Fibroblast of lung (primary cell): ENCODE results near the gene PLCL1. TPM values are rescaled to one million over a fixed set of nuclear protein-coding genes. Genes with fewer than 3 reads are reported as not detected.
A peak's percentile ranks its signal among the peaks of the same experiment; 100 is the strongest.

Experiments
- DNase-seq, 2 donors: peaks; one replicate each; pipeline versions ENCODE4 v3.0.0 to v3.0.0-alpha.2; 2010; ENCODE audit warnings: low read depth in 2 of 2
- H2AFZ ChIP-seq: 2 replicates; pipeline ENCODE4 v1.5.1; 2012; ENCODE audit warnings: low read length, control low read depth, inconsistent platforms
- H3K27ac ChIP-seq: 2 replicates; pipeline ENCODE4 v1.5.1; 2011; ENCODE audit warnings: low read length, control low read depth; ENCODE audit not compliant: insufficient read depth
- H3K27me3 ChIP-seq: 2 replicates; pipeline ENCODE4 v1.5.1; 2011; ENCODE audit warnings: mild to moderate bottlenecking, low read length; ENCODE audit not compliant: control insufficient read depth, insufficient read depth
- H3K36me3 ChIP-seq: 2 replicates; pipeline ENCODE4 v1.5.1; 2011; ENCODE audit warnings: low read length; ENCODE audit not compliant: control insufficient read depth, insufficient read depth
- H3K4me1 ChIP-seq: 2 replicates; pipeline ENCODE4 v1.5.1; 2011; ENCODE audit warnings: low read length; ENCODE audit not compliant: control insufficient read depth, insufficient read depth; ENCODE audit errors: extremely low read depth
- H3K4me2 ChIP-seq: 2 replicates; pipeline ENCODE4 v1.5.1; 2011; ENCODE audit warnings: low read length, control low read depth; ENCODE audit not compliant: insufficient read depth; ENCODE audit errors: extremely low read depth
- H3K4me3 ChIP-seq, 4 experiments: fragments of 200-600 bp in 1 of 4; sonication (generic) in 1 of 4; replicated peaks in 1 of 4; 2 replicates each; pipeline ENCODE4 v1.5.1; 2011 to 2016; ENCODE audit warnings: low read length in 4 of 4, low read depth in 3 of 4, mild to moderate bottlenecking in 3 of 4, control low read depth in 2 of 4, inconsistent platforms in 1 of 4, mixed read lengths in 1 of 4; ENCODE audit not compliant: insufficient read depth in 1 of 4; ENCODE audit errors: control extremely low read depth in 1 of 4
- H3K79me2 ChIP-seq: 2 replicates; pipeline ENCODE4 v1.5.1; 2012; ENCODE audit warnings: mild to moderate bottlenecking, low read length, inconsistent platforms; ENCODE audit not compliant: control insufficient read depth, insufficient read depth
- H3K9ac ChIP-seq: 2 replicates; pipeline ENCODE4 v1.5.1; 2011; ENCODE audit warnings: mild to moderate bottlenecking, low read length, control low read depth; ENCODE audit not compliant: insufficient read depth
- H3K9me3 ChIP-seq: 2 replicates; pipeline ENCODE4 v1.5.1; 2012; ENCODE audit warnings: low read depth, low read length; ENCODE audit not compliant: control insufficient read depth, insufficient read depth
- H4K20me1 ChIP-seq: 2 replicates; pipeline ENCODE4 v1.5.1; 2011; ENCODE audit warnings: low read length; ENCODE audit not compliant: control insufficient read depth, insufficient read depth; ENCODE audit errors: extremely low read depth
- EZH2 ChIP-seq: IDR thresholded peaks from 2 replicates; pipeline ENCODE4 v1.5.1; 2012; ENCODE audit warnings: low read length, control low read depth, mild to moderate bottlenecking; ENCODE audit errors: missing control alignments
- polyA plus RNA-seq, 2 donors: library from polyadenylated mRNA; depleted of rRNA in 1 of 2; stranded (reverse) in 1 of 2; unstranded in 1 of 2; fragments of >200 nt; gene quantifications; 2 replicates each; pipeline ENCODE4 v1.2.1, GENCODE V29; 2011 to 2012; ENCODE audit warnings: missing spikeins in 1 of 2
- total RNA-seq: library from RNA; depleted of rRNA; stranded (reverse); fragments of >200 nt; gene quantifications from 2 replicates; pipeline ENCODE4 v1.2.1, GENCODE V29; 2014
- TF ChIP-seq, protein P1 (sequence below), 2 donors: IDR thresholded peaks in 1 of 2; conservative IDR thresholded peaks in 1 of 2; 1 replicate in 1 of 2; 2 replicates in 1 of 2; pipeline ENCODE4 v1.5.1; 2011 to 2012; ENCODE audit warnings: low read length in 2 of 2, control low read depth in 1 of 2, inconsistent platforms in 1 of 2, low read depth in 1 of 2, mild to moderate bottlenecking in 1 of 2

The PLCL1 gene
- total and polyA plus RNA-seq, 2 donors (not counting 1 experiment from before 2014, with no cell fraction given), result 0.48 to 0.83 TPM

DNA sequence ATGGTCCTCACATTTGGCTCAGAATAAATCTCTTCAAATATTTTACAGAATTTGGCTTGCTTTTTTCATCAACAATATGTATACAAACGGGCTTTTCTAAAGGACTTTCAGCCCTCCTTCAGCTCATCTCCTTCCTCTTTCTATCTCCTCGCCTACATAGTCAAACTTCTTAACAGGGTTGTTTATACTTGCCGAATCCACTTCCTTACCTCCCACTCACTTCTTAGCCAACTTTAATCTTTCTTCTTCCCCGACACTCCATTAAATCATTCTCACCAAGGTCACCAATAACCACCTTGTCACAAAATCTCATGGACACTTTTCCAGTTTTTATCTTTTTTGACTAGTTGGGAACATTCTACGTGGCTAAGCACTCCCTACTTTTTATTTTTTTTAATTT, 325.2 kb downstream of the PLCL1 start:
- Histone ChIP-seq H2AFZ (no peak overlapping the region), H3K79me2 (no peaks in the 10 kb centered on the region), H3K36me3 (no peaks in the 10 kb centered on the region), H3K4me2 (no peak overlapping the region), H3K27me3 (no peaks in the 10 kb centered on the region), H3K27ac (no peak overlapping the region), H3K4me1 (no peaks in the 10 kb centered on the region), H3K9ac (no peak overlapping the region), H3K9me3 (no peaks in the 10 kb centered on the region), H3K4me3 (no peak overlapping the region), H4K20me1 (no peaks in the 10 kb centered on the region)
- TF ChIP-seq, protein P1, sequence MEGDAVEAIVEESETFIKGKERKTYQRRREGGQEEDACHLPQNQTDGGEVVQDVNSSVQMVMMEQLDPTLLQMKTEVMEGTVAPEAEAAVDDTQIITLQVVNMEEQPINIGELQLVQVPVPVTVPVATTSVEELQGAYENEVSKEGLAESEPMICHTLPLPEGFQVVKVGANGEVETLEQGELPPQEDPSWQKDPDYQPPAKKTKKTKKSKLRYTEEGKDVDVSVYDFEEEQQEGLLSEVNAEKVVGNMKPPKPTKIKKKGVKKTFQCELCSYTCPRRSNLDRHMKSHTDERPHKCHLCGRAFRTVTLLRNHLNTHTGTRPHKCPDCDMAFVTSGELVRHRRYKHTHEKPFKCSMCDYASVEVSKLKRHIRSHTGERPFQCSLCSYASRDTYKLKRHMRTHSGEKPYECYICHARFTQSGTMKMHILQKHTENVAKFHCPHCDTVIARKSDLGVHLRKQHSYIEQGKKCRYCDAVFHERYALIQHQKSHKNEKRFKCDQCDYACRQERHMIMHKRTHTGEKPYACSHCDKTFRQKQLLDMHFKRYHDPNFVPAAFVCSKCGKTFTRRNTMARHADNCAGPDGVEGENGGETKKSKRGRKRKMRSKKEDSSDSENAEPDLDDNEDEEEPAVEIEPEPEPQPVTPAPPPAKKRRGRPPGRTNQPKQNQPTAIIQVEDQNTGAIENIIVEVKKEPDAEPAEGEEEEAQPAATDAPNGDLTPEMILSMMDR (conservative IDR thresholded peaks at IDR 0.05 in 1 of 2, IDR thresholded peaks at IDR 0.05 in 1 of 2; ENCODE audit: low read depth in 1 of 2, low read length in 2 of 2), result no peak
- TF ChIP-seq EZH2, result no peak
- no peak for DNase-seq

DNA sequence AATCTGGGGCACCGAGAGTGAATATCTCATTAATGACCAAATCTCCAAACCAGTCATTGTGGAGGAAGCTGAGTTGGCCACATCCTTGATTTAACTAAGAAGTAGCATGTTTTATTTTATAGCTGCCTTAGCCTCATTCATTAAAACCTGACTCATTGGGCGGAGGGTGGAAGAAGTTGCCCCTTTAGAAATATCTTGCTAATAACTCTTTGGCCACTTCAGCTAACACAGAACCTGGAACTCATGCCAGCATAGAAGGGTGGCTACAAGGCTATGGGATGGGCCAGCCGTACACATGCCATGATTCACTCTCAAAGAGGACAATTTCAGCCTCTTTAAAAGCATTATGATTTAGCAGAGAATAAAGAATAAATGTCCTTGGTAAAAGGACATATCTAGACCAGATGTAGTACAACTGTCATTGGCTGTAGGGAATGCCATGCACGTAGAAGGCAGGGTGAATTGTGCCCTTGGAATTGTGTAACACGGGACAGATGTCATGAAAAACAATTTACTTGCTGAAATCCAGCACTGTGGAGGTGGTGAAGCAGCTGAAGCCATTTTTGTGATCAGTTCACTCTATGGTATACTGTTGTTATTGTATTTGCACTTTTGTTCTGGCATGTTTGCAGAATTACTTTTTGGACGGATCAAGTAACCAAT, 330.0 kb downstream of the PLCL1 start:
- peak in 1 of 2 donors; percentile 15 for DNase-seq
- Histone ChIP-seq H4K20me1 (no peaks in the 10 kb centered on the region), H3K79me2 (no peaks in the 10 kb centered on the region), H3K4me2 (no peak overlapping the region), H3K36me3 (no peaks in the 10 kb centered on the region), H3K27ac (no peak overlapping the region), H3K4me1 (no peaks in the 10 kb centered on the region), H2AFZ (no peak overlapping the region), H3K27me3 (no peaks in the 10 kb centered on the region), H3K4me3 (no peak overlapping the region), H3K9ac (no peak overlapping the region), H3K9me3 (no peaks in the 10 kb centered on the region)
- no peak for TF ChIP-seq EZH2
- TF ChIP-seq, protein P1 (conservative IDR thresholded peaks at IDR 0.05 in 1 of 2, IDR thresholded peaks at IDR 0.05 in 1 of 2; ENCODE audit: low read depth in 1 of 2, low read length in 2 of 2), result no peak

DNA sequence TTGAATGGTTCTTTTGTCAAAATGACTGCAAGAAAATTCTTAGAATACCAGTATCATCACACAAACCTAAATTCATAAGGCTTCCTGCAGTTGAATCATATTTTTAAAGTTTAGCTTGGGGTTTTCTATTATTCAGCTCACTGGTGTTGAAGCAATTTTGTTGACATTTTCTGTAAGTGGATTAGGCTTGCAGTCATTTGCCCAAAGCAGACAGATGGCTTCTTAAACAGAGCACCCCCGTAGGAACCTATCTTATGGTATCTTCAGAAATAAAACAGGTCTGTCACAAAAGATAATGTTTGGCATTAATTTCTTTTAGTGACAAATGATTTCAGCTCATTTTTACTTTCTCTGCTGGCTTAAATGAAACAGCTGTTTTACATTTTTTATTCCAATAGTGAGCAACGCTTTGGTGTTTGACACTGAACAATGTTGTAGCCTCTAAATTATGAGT, 331.1 kb downstream of the PLCL1 start:
- H4K20me1 ChIP-seq, result no peaks in the 10 kb centered on the region
- H3K36me3 ChIP-seq, result no peaks in the 10 kb centered on the region
- H3K27ac ChIP-seq, result no peak overlapping the region
- H3K4me3 ChIP-seq, result no peak overlapping the region
- no peak overlapping the region for H2AFZ ChIP-seq
- peak in 1 of 2 donors; percentile 11 for DNase-seq
- H3K79me2 ChIP-seq, result no peaks in the 10 kb centered on the region
- no peaks in the 10 kb centered on the region for H3K4me1 ChIP-seq
- TF ChIP-seq EZH2, result no peak
- TF ChIP-seq, protein P1 (conservative IDR thresholded peaks at IDR 0.05 in 1 of 2, IDR thresholded peaks at IDR 0.05 in 1 of 2; ENCODE audit: low read depth in 1 of 2, low read length in 2 of 2), result no peak
- no peaks in the 10 kb centered on the region for H3K27me3 ChIP-seq
- H3K4me2 ChIP-seq, result no peak overlapping the region
- H3K9me3 ChIP-seq, result no peaks in the 10 kb centered on the region
- no peak overlapping the region for H3K9ac ChIP-seq
